ENCODE measurements around the gene FAM20A. TPM values are rescaled to one million over a fixed set of nuclear protein-coding genes. Genes with fewer than 3 reads are reported as not detected.

Gene FAM20A
- total RNA-seq, 1 donor from 2014 or later = not detected

GRCh38 chr17:68541816-68542215 is 59.4 kb downstream of the FAM20A start:
- H3K27me3 Mint-ChIP-seq = no peaks in the 10 kb centered on the region
- H3K4me3 Mint-ChIP-seq = no peak overlapping the region
- H3K27ac Mint-ChIP-seq = no peak overlapping the region
- intact Hi-C loops (cut with micrococcal nuclease) = no loop called here
- peaks cover 15% of the 10 kb centered on the region for H3K4me1 Mint-ChIP-seq
- no peak for TF ChIP-seq CTCF (IDR thresholded peaks at IDR 0.05)
- DNase-seq (no peak), ATAC-seq (ENCODE audit: low read depth) (no peak)
- ChIA-PET POLR2A (no interaction called here), CTCF (no interaction called here)
- peaks cover 36% of the 10 kb centered on the region for H3K36me3 Mint-ChIP-seq (ENCODE audit: low read depth)
- no peaks in the 10 kb centered on the region for H3K9me3 Mint-ChIP-seq

- Mint-ChIP-seq H3K36me3 (ENCODE audit: low read depth) (peaks cover 43% of the 10 kb centered on the region), H3K4me1 (peaks cover 15% of the 10 kb centered on the region), H3K4me3 (no peak overlapping the region), H3K9me3 (no peaks in the 10 kb centered on the region), H3K27me3 (no peaks in the 10 kb centered on the region), H3K27ac (no peak overlapping the region)
- ChIA-PET CTCF (no interaction called here), POLR2A (no interaction called here)
- ATAC-seq (ENCODE audit: low read depth) (no peak), DNase-seq (no peak)
- intact Hi-C loops (cut with micrococcal nuclease) = no loop called here
- TF ChIP-seq CTCF (IDR thresholded peaks at IDR 0.05) = no peak
Observed at GRCh38 chr17:68540981-68541380, 60.2 kb downstream of the FAM20A start.

GRCh38 chr17:68539548-68540467 is 61.4 kb downstream of the FAM20A start:
- intact Hi-C loops (cut with micrococcal nuclease) = loop anchor here (1.0 to 5.0 kb wide), 3 partner anchors 221 to 707 kb away; no protein-coding TSS in a partner anchor
- no peak for TF ChIP-seq CTCF (IDR thresholded peaks at IDR 0.05)
- no peak for DNase-seq
- peak; percentile 72 for ATAC-seq (ENCODE audit: low read depth)
- H3K27ac Mint-ChIP-seq = peak overlapping the region; percentile 61
- peaks cover 53% of the 10 kb centered on the region for H3K36me3 Mint-ChIP-seq (ENCODE audit: low read depth)
- H3K4me3 Mint-ChIP-seq = no peak overlapping the region
- CTCF ChIA-PET = interaction anchor here (0.6 to 1.3 kb wide), 5 partner anchors 11 to 709 kb away, joined by 3 read pairs; no protein-coding TSS in a partner anchor
- POLR2A ChIA-PET = interaction anchor here (1.5 kb wide), 1 partner anchor 28 kb away, joined by 3 read pairs; the partner anchor contains the start of gene PRKAR1A
- H3K9me3 Mint-ChIP-seq = no peaks in the 10 kb centered on the region
- peaks cover 15% of the 10 kb centered on the region for H3K4me1 Mint-ChIP-seq
- no peaks in the 10 kb centered on the region for H3K27me3 Mint-ChIP-seq

GRCh38 chr17:68535922-68536321 is 65.2 kb downstream of the FAM20A start:
- intact Hi-C loops (cut with micrococcal nuclease) = loop anchor here (5.0 kb wide), 1 partner anchor 701 kb away; no protein-coding TSS in a partner anchor
- Mint-ChIP-seq H3K27me3 (no peaks in the 10 kb centered on the region), H3K36me3 (ENCODE audit: low read depth) (peaks cover 78% of the 10 kb centered on the region), H3K27ac (no peak overlapping the region), H3K4me3 (no peak overlapping the region), H3K9me3 (no peaks in the 10 kb centered on the region), H3K4me1 (peaks cover 15% of the 10 kb centered on the region)
- POLR2A ChIA-PET = no interaction called here
- CTCF ChIA-PET = no interaction called here
- no peak for TF ChIP-seq CTCF (IDR thresholded peaks at IDR 0.05)
- ATAC-seq (ENCODE audit: low read depth) (no peak), DNase-seq (no peak)

GRCh38 chr17:68534695-68535088 is 66.5 kb downstream of the FAM20A start:
- intact Hi-C loops (cut with micrococcal nuclease) = loop anchor here (5.0 kb wide), 1 partner anchor 703 kb away; no protein-coding TSS in a partner anchor
- H3K36me3 Mint-ChIP-seq (ENCODE audit: low read depth) = peaks cover 84% of the 10 kb centered on the region
- H3K4me1 Mint-ChIP-seq = peaks cover 7% of the 10 kb centered on the region
- no peak overlapping the region for H3K4me3 Mint-ChIP-seq
- CTCF ChIA-PET = no interaction called here
- POLR2A ChIA-PET = no interaction called here
- no peak for TF ChIP-seq CTCF (IDR thresholded peaks at IDR 0.05)
- ATAC-seq (ENCODE audit: low read depth) (no peak), DNase-seq (no peak)
- H3K27ac Mint-ChIP-seq = no peak overlapping the region
- H3K9me3 Mint-ChIP-seq = no peaks in the 10 kb centered on the region
- no peaks in the 10 kb centered on the region for H3K27me3 Mint-ChIP-seq

Data from activated B cell treated with CpG ODN at 0.5 μM for 24 hours (primary cell).